Endodermal cell (in vitro differentiated cells): ENCODE measurements around the gene TSC2. TPM values are rescaled to one million over a fixed set of nuclear protein-coding genes. Genes with fewer than 3 reads are reported as not detected.

ENCODE experiments used
- DNase-seq: peaks from one replicate; pipeline ENCODE4 v3.0.0-alpha.2; 2017
- H3K27ac ChIP-seq: 2 replicates; pipeline ENCODE4 v1.5.1; 2013; ENCODE audit warnings: mild to moderate bottlenecking, low read depth, low read length, moderate library complexity
- H3K27me3 ChIP-seq: 2 replicates; pipeline ENCODE4 v1.6.1; 2013; ENCODE audit warnings: mild to moderate bottlenecking, low read length, moderate library complexity; ENCODE audit not compliant: insufficient read depth, control insufficient read depth, poor library complexity, severe bottlenecking
- H3K36me3 ChIP-seq: 2 replicates; pipeline ENCODE4 v1.7.0; 2013; ENCODE audit warnings: mild to moderate bottlenecking, low read length, moderate library complexity; ENCODE audit not compliant: control insufficient read depth, insufficient read depth
- H3K4me1 ChIP-seq: one replicate; pipeline ENCODE4 v1.7.0; 2013; ENCODE audit warnings: low read length; ENCODE audit not compliant: control insufficient read depth, insufficient read depth
- H3K4me3 ChIP-seq: 2 replicates; pipeline ENCODE4 v1.5.1; 2013; ENCODE audit warnings: mild to moderate bottlenecking, low read length, moderate library complexity
- H3K9ac ChIP-seq: 2 replicates; pipeline ENCODE4 v1.6.1; 2013; ENCODE audit warnings: mild to moderate bottlenecking, low read length, moderate library complexity; ENCODE audit not compliant: poor library complexity, severe bottlenecking; ENCODE audit errors: extremely low read depth
- H3K9me3 ChIP-seq: 2 replicates; pipeline ENCODE4 v1.6.1; 2013; ENCODE audit warnings: mild to moderate bottlenecking, low read length, moderate library complexity; ENCODE audit not compliant: control insufficient read depth
- H3K27ac Mint-ChIP-seq: 2 replicates; pipeline ENCODE4 v1.8.0; 2020; ENCODE audit warnings: mixed read lengths
- H3K27me3 Mint-ChIP-seq: 2 replicates; pipeline ENCODE4 v1.8.0; 2021; ENCODE audit warnings: mild to moderate bottlenecking, mixed read lengths; ENCODE audit not compliant: insufficient read depth
- H3K36me3 Mint-ChIP-seq: 2 replicates; pipeline ENCODE4 v1.8.0; 2020; ENCODE audit warnings: low read depth, mixed read lengths
- H3K4me1 Mint-ChIP-seq: 2 replicates; pipeline ENCODE4 v1.8.0; 2020; ENCODE audit warnings: mixed read lengths
- H3K4me3 Mint-ChIP-seq: 2 replicates; pipeline ENCODE4 v1.8.0; 2020; ENCODE audit warnings: mild to moderate bottlenecking, moderate library complexity, mixed read lengths
- H3K9me3 Mint-ChIP-seq: 2 replicates; pipeline ENCODE4 v1.8.0; 2020; ENCODE audit warnings: mild to moderate bottlenecking, mixed read lengths
- WGBS, 2 experiments: methylation state at CpG; one replicate each; pipeline versions ENCODE4 v1.1.5 to v1.1.7; 2013; ENCODE audit warnings: missing lambda C conversion rate in 2 of 2, mixed read lengths in 1 of 2; ENCODE audit not compliant: insufficient coverage in 1 of 2, insufficient read length in 1 of 2; 5-methylcytosine and 5-hydroxymethylcytosine counted together
- total RNA-seq, 2 donors: library from RNA; stranded (reverse); fragmentation: NEBNext Ultra II Directional in 1 of 2; extraction: Animal tissue kit (Norgen Biotek cat#: 25700) in 1 of 2; gene quantifications; 2 replicates in 1 of 2; 3 replicates in 1 of 2; pipeline ENCODE4 v1.2.1, GENCODE V29; 2021
- TF ChIP-seq, protein P1 (sequence below): fragments of 200-600 bp; sonication (generic); conservative IDR thresholded peaks from 2 replicates; pipeline ENCODE4 v1.5.0; 2021; ENCODE audit warnings: antibody characterized with exemption, mild to moderate bottlenecking

Gene TSC2
- total RNA-seq, 2 donors from 2014 or later, result 166 to 192 TPM

GRCh38 chr16:2093793-2094192 is 46.0 kb downstream of the TSC2 start:
- Mint-ChIP-seq H3K36me3 (peaks cover 25% of the 10 kb centered on the region), H3K9me3 (no peaks in the 10 kb centered on the region), H3K27me3 (no peaks in the 10 kb centered on the region), H3K4me1 (no peaks in the 10 kb centered on the region), H3K4me3 (no peak overlapping the region), H3K27ac (no peak overlapping the region)
- no peaks in the 10 kb centered on the region for H3K9me3 ChIP-seq
- 92 to 96% methylated on average over 7 to 15 of the region's 15 CpGs for WGBS, 2 experiments
- TF ChIP-seq, protein P1, sequence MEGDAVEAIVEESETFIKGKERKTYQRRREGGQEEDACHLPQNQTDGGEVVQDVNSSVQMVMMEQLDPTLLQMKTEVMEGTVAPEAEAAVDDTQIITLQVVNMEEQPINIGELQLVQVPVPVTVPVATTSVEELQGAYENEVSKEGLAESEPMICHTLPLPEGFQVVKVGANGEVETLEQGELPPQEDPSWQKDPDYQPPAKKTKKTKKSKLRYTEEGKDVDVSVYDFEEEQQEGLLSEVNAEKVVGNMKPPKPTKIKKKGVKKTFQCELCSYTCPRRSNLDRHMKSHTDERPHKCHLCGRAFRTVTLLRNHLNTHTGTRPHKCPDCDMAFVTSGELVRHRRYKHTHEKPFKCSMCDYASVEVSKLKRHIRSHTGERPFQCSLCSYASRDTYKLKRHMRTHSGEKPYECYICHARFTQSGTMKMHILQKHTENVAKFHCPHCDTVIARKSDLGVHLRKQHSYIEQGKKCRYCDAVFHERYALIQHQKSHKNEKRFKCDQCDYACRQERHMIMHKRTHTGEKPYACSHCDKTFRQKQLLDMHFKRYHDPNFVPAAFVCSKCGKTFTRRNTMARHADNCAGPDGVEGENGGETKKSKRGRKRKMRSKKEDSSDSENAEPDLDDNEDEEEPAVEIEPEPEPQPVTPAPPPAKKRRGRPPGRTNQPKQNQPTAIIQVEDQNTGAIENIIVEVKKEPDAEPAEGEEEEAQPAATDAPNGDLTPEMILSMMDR, result no peak
- DNase-seq, result no peak
- H3K36me3 ChIP-seq, result peaks cover 14% of the 10 kb centered on the region
- H3K4me3 ChIP-seq, result no peak overlapping the region
- no peak overlapping the region for H3K9ac ChIP-seq
- peaks cover 8% of the 10 kb centered on the region for H3K4me1 ChIP-seq
- no peak overlapping the region for H3K27ac ChIP-seq
- H3K27me3 ChIP-seq, result no peaks in the 10 kb centered on the region

GRCh38 chr16:2095315-2095853 is 47.6 kb downstream of the TSC2 start:
- Histone ChIP-seq H3K36me3 (peaks cover 7% of the 10 kb centered on the region), H3K27ac (no peak overlapping the region), H3K4me3 (no peak overlapping the region), H3K27me3 (no peaks in the 10 kb centered on the region), H3K4me1 (peaks cover 8% of the 10 kb centered on the region), H3K9me3 (no peaks in the 10 kb centered on the region), H3K9ac (no peak overlapping the region)
- no peak for DNase-seq
- TF ChIP-seq, protein P1, result no peak
- no peak overlapping the region for H3K27ac Mint-ChIP-seq
- H3K36me3 Mint-ChIP-seq, result peaks cover 24% of the 10 kb centered on the region
- no peaks in the 10 kb centered on the region for H3K4me1 Mint-ChIP-seq
- no peaks in the 10 kb centered on the region for H3K27me3 Mint-ChIP-seq
- no peaks in the 10 kb centered on the region for H3K9me3 Mint-ChIP-seq
- H3K4me3 Mint-ChIP-seq, result no peak overlapping the region
- WGBS, 2 experiments, result 96% methylated on average over 20 to 26 of the region's 26 CpGs

GRCh38 chr16:2095918-2096582 is 48.3 kb downstream of the TSC2 start:
- Histone ChIP-seq H3K4me1 (peaks cover 8% of the 10 kb centered on the region), H3K9ac (no peak overlapping the region), H3K4me3 (no peak overlapping the region), H3K36me3 (peaks cover 7% of the 10 kb centered on the region), H3K9me3 (no peaks in the 10 kb centered on the region), H3K27ac (no peak overlapping the region), H3K27me3 (no peaks in the 10 kb centered on the region)
- H3K4me1 Mint-ChIP-seq, result no peaks in the 10 kb centered on the region
- H3K27me3 Mint-ChIP-seq, result no peaks in the 10 kb centered on the region
- no peaks in the 10 kb centered on the region for H3K9me3 Mint-ChIP-seq
- TF ChIP-seq, protein P1, result no peak
- H3K4me3 Mint-ChIP-seq, result no peak overlapping the region
- H3K36me3 Mint-ChIP-seq, result peaks cover 30% of the 10 kb centered on the region
- no peak for DNase-seq
- H3K27ac Mint-ChIP-seq, result no peak overlapping the region
- 97 to 98% methylated on average over 23 of the region's 23 CpGs for WGBS, 2 experiments
